ENCODE data around the gene CHST15. TPM values are rescaled to one million over a fixed set of nuclear protein-coding genes. Genes with fewer than 3 reads are reported as not detected.

Gene CHST15
- total and polyA plus RNA-seq, 2 of the 13 experiments (the other 11 are each of a cell fraction or from before 2014, with no cell fraction given), result 1.4 to 94.7 TPM

- POLR2A ChIA-PET, result no interaction called here
- CTCF ChIA-PET (ENCODE audit: low intra/inter-chr PET ratio, low total read pairs), result no interaction called here
Measured at GRCh38 chr10:124057601-124058000, 35.8 kb downstream of the CHST15 start.

GRCh38 chr10:124056337-124056980 lies 36.9 kb downstream of the CHST15 start:
- peaks cover 44% of the 10 kb centered on the region; the same call in 1 of the 2 replicates for H4K20me1 ChIP-seq (ENCODE audit: insufficient read depth, low read length)
- ChIA-PET CTCF (ENCODE audit: low intra/inter-chr PET ratio, low total read pairs) (no interaction called here), POLR2A (no interaction called here)
- no peak overlapping the region for H2AFZ ChIP-seq (ENCODE audit: low read length)
- H3K4me1 ChIP-seq (ENCODE audit: insufficient read depth, low read length), result peaks cover 100% of the 10 kb centered on the region
- DNase-seq (ENCODE audit: low spot score) (no peak), ATAC-seq (no peak), FAIRE-seq (no peak)
- peaks cover 7 to 22% of the 10 kb centered on the region in 2 experiments for H3K36me3 ChIP-seq (replicated peaks in 1 of 2; ENCODE audit: control insufficient read depth in 1 of 2, insufficient read depth in 2 of 2, low read length in 2 of 2)
- 97% methylated on average over 23 of the region's 29 CpGs for WGBS (ENCODE audit: low lambda C conversion rate)
- no peak overlapping the region for H3K9ac ChIP-seq (ENCODE audit: insufficient read depth, low read depth, low read length)
- peaks cover 99% of the 10 kb centered on the region for H3K79me2 ChIP-seq (ENCODE audit: insufficient read depth, low read length)
- no peak overlapping the region for H3K4me2 ChIP-seq (ENCODE audit: low read depth, low read length)
- no peak overlapping the region for H3K4me3 ChIP-seq (replicated peaks in 1 of 3; ENCODE audit: insufficient read depth in 1 of 3, low read depth in 2 of 3, low read length in 3 of 3)
- in situ Hi-C loops (cut with HindIII; ENCODE audit: extremely low pct_ligation_motif_present, low pct_unique_long_range_greater_than_20kb) (no loop called here), intact Hi-C loops (cut with micrococcal nuclease; ENCODE audit: unreplicated experiment) (no loop called here)
- no peaks in the 10 kb centered on the region for H3K9me3 ChIP-seq (ENCODE audit: low read length)
- BruUV-seq (replicated peaks), result no TSS peak
- no peak overlapping the region for H3K27ac ChIP-seq (ENCODE audit: extremely low read length, insufficient read depth, low read length)
- no peaks in the 10 kb centered on the region for H3K27me3 ChIP-seq (ENCODE audit: control insufficient read depth in 1 of 2, insufficient read depth in 2 of 2, low read length in 2 of 2)
- TF ChIP-seq SNAI1 (CRISPR knock-in tag; IDR thresholded peaks at IDR 0.05; ENCODE audit: borderline replicate concordance) (no peak), TEF (CRISPR knock-in tag; IDR thresholded peaks at IDR 0.05) (no peak), ZNF687 (CRISPR knock-in tag; IDR thresholded peaks at IDR 0.05) (peak; percentile 56), ZFX (CRISPR knock-in tag; IDR thresholded peaks at IDR 0.05; ENCODE audit: low read depth) (0 out of 2 replicates have a peak, but pooled peaks have one; percentile 29), ZNF788 (CRISPR knock-in tag; IDR thresholded peaks at IDR 0.05; ENCODE audit: borderline replicate concordance) (0 out of 2 replicates have a peak, but pooled peaks have one; percentile 28)

More at GRCh38 chr10:124057601-124058000, 35.8 kb downstream of the CHST15 start:
- Histone ChIP-seq H3K4me1 (ENCODE audit: insufficient read depth, low read length) (peaks cover 100% of the 10 kb centered on the region), H3K4me3 (replicated peaks in 1 of 3; ENCODE audit: insufficient read depth in 1 of 3, low read depth in 2 of 3, low read length in 3 of 3) (no peak overlapping the region), H3K36me3 (replicated peaks in 1 of 2; ENCODE audit: control insufficient read depth in 1 of 2, insufficient read depth in 2 of 2, low read length in 2 of 2) (peaks cover 7 to 28% of the 10 kb centered on the region in 2 experiments), H3K4me2 (ENCODE audit: low read depth, low read length) (no peak overlapping the region), H3K27me3 (ENCODE audit: control insufficient read depth in 1 of 2, insufficient read depth in 2 of 2, low read length in 2 of 2) (no peaks in the 10 kb centered on the region), H3K27ac (ENCODE audit: extremely low read length, insufficient read depth, low read length) (no peak overlapping the region), H3K79me2 (ENCODE audit: insufficient read depth, low read length) (peaks cover 98% of the 10 kb centered on the region), H3K9ac (ENCODE audit: insufficient read depth, low read depth, low read length) (no peak overlapping the region), H4K20me1 (ENCODE audit: insufficient read depth, low read length) (peaks cover 44% of the 10 kb centered on the region; the same call in 1 of the 2 replicates), H2AFZ (ENCODE audit: low read length) (no peak overlapping the region), H3K9me3 (ENCODE audit: low read length) (no peaks in the 10 kb centered on the region)
- TF ChIP-seq XBP1 (CRISPR knock-in tag; IDR thresholded peaks at IDR 0.05) (no peak), ZNF280B (CRISPR knock-in tag; IDR thresholded peaks at IDR 0.05; ENCODE audit: borderline replicate concordance) (no peak), MEIS1 (CRISPR knock-in tag; IDR thresholded peaks at IDR 0.05; ENCODE audit: borderline replicate concordance) (no peak), ZNF234 (CRISPR knock-in tag; conservative IDR thresholded peaks at IDR 0.05) (no peak), TBP (CRISPR knock-in tag; IDR thresholded peaks at IDR 0.05) (no peak), MED1 (CRISPR knock-in tag; IDR thresholded peaks at IDR 0.05) (no peak), ESRRA (CRISPR knock-in tag; IDR thresholded peaks at IDR 0.05; ENCODE audit: low read depth) (no peak), NR2F1 (CRISPR knock-in tag; IDR thresholded peaks at IDR 0.05) (no peak), ELF4 (CRISPR knock-in tag; IDR thresholded peaks at IDR 0.05; ENCODE audit: borderline replicate concordance) (no peak)
- DNase-seq (ENCODE audit: low spot score), result no peak
- no peak for ATAC-seq
- no TSS peak for BruUV-seq (replicated peaks)
- in situ Hi-C loops (cut with HindIII; ENCODE audit: extremely low pct_ligation_motif_present, low pct_unique_long_range_greater_than_20kb), result no loop called here
- 93% methylated on average over 6 of the region's 6 CpGs for WGBS (ENCODE audit: low lambda C conversion rate)
- intact Hi-C loops (cut with micrococcal nuclease; ENCODE audit: unreplicated experiment), result no loop called here
- no peak for FAIRE-seq

Data from HepG2 (cell line).